ENCODE data around the gene OLFM2. TPM values are rescaled to one million over a fixed set of nuclear protein-coding genes. Genes with fewer than 3 reads are reported as not detected.

Gene OLFM2
- total and polyA plus RNA-seq, 2 of the 4 experiments (the other 2 are of a cell fraction), result 2.7 to 5.1 TPM

GRCh38 chr19:9857920-9858746 is 78.2 kb downstream of the OLFM2 start:
- H3K18ac ChIP-seq (ENCODE audit: low read depth, low read length), result no peak overlapping the region
- H3K9ac ChIP-seq (ENCODE audit: low read depth, low read length), result no peak overlapping the region
- H3K23ac ChIP-seq (ENCODE audit: low read depth, low read length), result no peak overlapping the region
- no peak overlapping the region for H2BK15ac ChIP-seq (ENCODE audit: low read depth, low read length)
- H2AK9ac ChIP-seq (replicated peaks; ENCODE audit: low read depth, low read length, poor library complexity), result no peak overlapping the region
- no peak overlapping the region for H3K14ac ChIP-seq (replicated peaks; ENCODE audit: low read depth, low read length)
- ATAC-seq (ENCODE audit: low read depth) (no peak), DNase-seq (no peak)
- no peak overlapping the region for H3K4ac ChIP-seq (ENCODE audit: low read depth, low read length)
- no peak overlapping the region for H3K27ac ChIP-seq (ENCODE audit: insufficient read depth, low read length)
- TF ChIP-seq RFX5 (IDR thresholded peaks at IDR 0.05; ENCODE audit: low read depth, low read length), result no peak
- TF ChIP-seq USF2 (IDR thresholded peaks at IDR 0.05; ENCODE audit: low read depth, low read length), result no peak
- no peak for TF ChIP-seq FOS (IDR thresholded peaks at IDR 0.05; ENCODE audit: low read depth, low read length)
- H3K4me1 ChIP-seq (ENCODE audit: control insufficient read depth, insufficient read depth, low read length), result no peaks in the 10 kb centered on the region
- H2BK120ac ChIP-seq (ENCODE audit: low read depth, low read length), result no peak overlapping the region
- H2BK20ac ChIP-seq (ENCODE audit: low read depth, low read length), result no peak overlapping the region
- H3K56ac ChIP-seq (ENCODE audit: extremely low read depth, insufficient read depth, low read length), result no peak overlapping the region
- BruUV-seq (replicated peaks), result no TSS peak
- H3K9me3 ChIP-seq (ENCODE audit: control insufficient read depth, insufficient read depth, low read length), result no peaks in the 10 kb centered on the region
- no peak overlapping the region for H4K91ac ChIP-seq (ENCODE audit: insufficient read depth, low read depth, low read length)
- H2BK5ac ChIP-seq (ENCODE audit: low read depth, low read length, poor library complexity, severe bottlenecking), result no peak overlapping the region
- H3K4me2 ChIP-seq (ENCODE audit: low read depth, low read length), result no peak overlapping the region
- no peak overlapping the region for H4K5ac ChIP-seq (ENCODE audit: low read depth, low read length)
- H2AFZ ChIP-seq (replicated peaks; ENCODE audit: low read length, poor library complexity), result no peak overlapping the region
- no peaks in the 10 kb centered on the region for H3K79me1 ChIP-seq (ENCODE audit: low read depth in 1 of 2, low read length in 2 of 2)
- intact Hi-C loops (cut with micrococcal nuclease), result no loop called here
- H3K27me3 ChIP-seq (ENCODE audit: control insufficient read depth, insufficient read depth, low read length), result no peaks in the 10 kb centered on the region
- no peak overlapping the region for H4K8ac ChIP-seq (ENCODE audit: low read depth in 2 of 2, low read length in 2 of 2)
- dilution Hi-C loops (cut with HindIII; ENCODE audit: low sequenced_read_pairs, unreplicated experiment), result no loop called here
- H2AK5ac ChIP-seq (ENCODE audit: low read depth, low read length), result no peak overlapping the region
- H3K9me1 ChIP-seq (ENCODE audit: insufficient read depth, low read length), result 0 out of 2 replicates have a peak, but pooled peaks cover 3% of the 10 kb centered on the region
- CTCF ChIA-PET, result no interaction called here
- in situ Hi-C loops (cut with MboI; ENCODE audit: low sequenced_read_pairs), result no loop called here
- 90% methylated on average over 5 of the region's 10 CpGs; no CpG with 5 or more reads in 1 of the 2 experiments for WGBS, 2 experiments (ENCODE audit: extremely low coverage in 2 of 2, insufficient read length in 1 of 2)
- POLR2A ChIA-PET (ENCODE audit: unreplicated experiment), result no interaction called here
- H4K20me1 ChIP-seq (ENCODE audit: insufficient read depth, low read length), result no peaks in the 10 kb centered on the region
- H3K36me3 ChIP-seq (ENCODE audit: control insufficient read depth, insufficient read depth, low read length), result peaks cover 5% of the 10 kb centered on the region; the same call in 1 of the 2 replicates
- H3K4me3 ChIP-seq (ENCODE audit: insufficient read depth, low read depth, low read length), result no peak overlapping the region
